GM13976 (cell line): Measurements from ENCODE around the gene CHTF18.
"Not testable (repeated sequence)": the region's sequence is repeated elsewhere in the genome, so short reads cannot be mapped to it uniquely, and the experiment has no call there.

Source experiments
- DNase-seq: peaks from one replicate; pipeline ENCODE4 v3.0.0; 2012; ENCODE audit warnings: low spot score
- CTCF ChIP-seq: IDR thresholded peaks from 2 replicates; pipeline ENCODE4 v1.5.1; 2012; ENCODE audit warnings: borderline replicate concordance, mild to moderate bottlenecking; ENCODE audit not compliant: insufficient read depth; ENCODE audit errors: extremely low read depth, missing control alignments, control extremely low read depth
- in situ Hi-C: fragments of 300-500 bp; cut with MboI; formaldehyde crosslinking; loops from one replicate; pipeline ENCODE4 v1.12.0; 2022; ENCODE audit warnings: low sequenced_read_pairs, mixed read lengths, inconsistent platforms; ENCODE audit not compliant: unreplicated experiment

The CHTF18 gene

GRCh38 chr16:751152-752006 lies 37.0 kb upstream of the CHTF18 start:
- DNase-seq, result no peak
- in situ Hi-C loops, result no loop called here
- no peak for TF ChIP-seq CTCF

- TF ChIP-seq CTCF, result no peak
These were observed 36.5 kb upstream of the CHTF18 start for GRCh38 chr16:752007-752312.

GRCh38 chr16:754121-754607 lies 34.3 kb upstream of the CHTF18 start:
- in situ Hi-C loops, DNase-seq: not testable (repeated sequence)

More at GRCh38 chr16:752007-752312, 36.5 kb upstream of the CHTF18 start:
- in situ Hi-C loops, result no loop called here
- no peak for DNase-seq

GRCh38 chr16:754656-755055 lies 33.8 kb upstream of the CHTF18 start:
- DNase-seq, result no peak
- in situ Hi-C loops, result no loop called here
- no peak for TF ChIP-seq CTCF

GRCh38 chr16:756428-756827 lies 32.0 kb upstream of the CHTF18 start:
- in situ Hi-C loops, result no loop called here
- DNase-seq, result no peak

GRCh38 chr16:759110-759910 lies 29.1 kb upstream of the CHTF18 start:
- no peak for DNase-seq
- TF ChIP-seq CTCF, result no peak
- in situ Hi-C loops, result no loop called here

More at GRCh38 chr16:756428-756827, 32.0 kb upstream of the CHTF18 start:
- TF ChIP-seq CTCF, result no peak

GRCh38 chr16:760065-760464 lies 28.4 kb upstream of the CHTF18 start:
- in situ Hi-C loops, result no loop called here
- DNase-seq, result no peak
- no peak for TF ChIP-seq CTCF
